HAP-1 (cell line): ENCODE measurements around the gene LKAAEAR1.

ENCODE experiments used
- DNase-seq, 2 experiments: peaks; one replicate each; pipeline ENCODE4 v3.0.0-alpha.2; 2016 to 2020; ENCODE audit warnings: low spot score in 2 of 2
- H3K27me3 ChIP-seq: fragments of 250-450 bp; sonication (Bioruptor Pico); 2 replicates; pipeline ENCODE4 v1.5.1; 2020; ENCODE audit warnings: low read depth, mild to moderate bottlenecking, moderate library complexity
- H3K36me3 ChIP-seq: fragments of 250-450 bp; sonication (Bioruptor Pico); replicated peaks from 2 replicates; pipeline ENCODE4 v1.5.1; 2020; ENCODE audit warnings: mild to moderate bottlenecking
- H3K4me1 ChIP-seq: fragments of 250-450 bp; sonication (Bioruptor Pico); 2 replicates; pipeline ENCODE4 v1.5.1; 2020; ENCODE audit warnings: mild to moderate bottlenecking
- H3K4me3 ChIP-seq: fragments of 250-450 bp; sonication (Bioruptor Pico); 2 replicates; pipeline ENCODE4 v1.5.1; 2020; ENCODE audit warnings: mild to moderate bottlenecking, moderate library complexity
- H3K9me3 ChIP-seq: fragments of 250-450 bp; sonication (Bioruptor Pico); 2 replicates; pipeline ENCODE4 v1.5.1; 2020; ENCODE audit warnings: mild to moderate bottlenecking, moderate library complexity
- in situ Hi-C: fragments of 300-500 bp; cut with MboI; formaldehyde crosslinking; loops from 3 replicates; pipeline ENCODE4 v1.14.3; 2020; ENCODE audit warnings: low sequenced_read_pairs, inconsistent platforms, mixed read lengths

Gene LKAAEAR1

GRCh38 chr20:64106435-64106961 lies 22.3 kb upstream of the LKAAEAR1 start:
- H3K4me1 ChIP-seq: peaks cover 5% of the 10 kb centered on the region; the same call in 1 of the 2 replicates
- H3K27me3 ChIP-seq: no peaks in the 10 kb centered on the region
- H3K9me3 ChIP-seq: no peaks in the 10 kb centered on the region
- DNase-seq: no peak
- in situ Hi-C loops: no loop called here
- no peak overlapping the region for H3K4me3 ChIP-seq
- no peaks in the 10 kb centered on the region for H3K36me3 ChIP-seq

- no peak for DNase-seq
- in situ Hi-C loops: no loop called here
- no peaks in the 10 kb centered on the region for H3K27me3 ChIP-seq
- peaks cover 5% of the 10 kb centered on the region; the same call in 1 of the 2 replicates for H3K4me1 ChIP-seq
- no peak overlapping the region for H3K4me3 ChIP-seq
- H3K9me3 ChIP-seq: no peaks in the 10 kb centered on the region
- H3K36me3 ChIP-seq: no peaks in the 10 kb centered on the region
Observed at GRCh38 chr20:64105846-64106434, 21.7 kb upstream of the LKAAEAR1 start.

GRCh38 chr20:64104667-64105451 lies 20.7 kb upstream of the LKAAEAR1 start:
- H3K36me3 ChIP-seq: no peaks in the 10 kb centered on the region
- no peak for DNase-seq
- H3K4me1 ChIP-seq: peaks cover 5% of the 10 kb centered on the region; the same call in 1 of the 2 replicates
- no peaks in the 10 kb centered on the region for H3K27me3 ChIP-seq
- no peaks in the 10 kb centered on the region for H3K9me3 ChIP-seq
- H3K4me3 ChIP-seq: no peak overlapping the region
- in situ Hi-C loops: no loop called here

- Histone ChIP-seq H3K36me3 (no peaks in the 10 kb centered on the region), H3K4me1 (peaks cover 5% of the 10 kb centered on the region; the same call in 1 of the 2 replicates), H3K4me3 (no peak overlapping the region), H3K27me3 (no peaks in the 10 kb centered on the region), H3K9me3 (no peaks in the 10 kb centered on the region)
- no peak for DNase-seq
- in situ Hi-C loops: no loop called here
Observed at GRCh38 chr20:64103871-64104666, 19.9 kb upstream of the LKAAEAR1 start.

- Histone ChIP-seq H3K4me1 (peaks cover 5% of the 10 kb centered on the region; the same call in 1 of the 2 replicates), H3K36me3 (no peaks in the 10 kb centered on the region), H3K27me3 (no peaks in the 10 kb centered on the region), H3K4me3 (peak overlapping the region; percentile 56), H3K9me3 (no peaks in the 10 kb centered on the region)
- DNase-seq: peak; percentile 52 to 73
- in situ Hi-C loops: no loop called here
Observed at GRCh38 chr20:64102647-64103354, 18.6 kb upstream of the LKAAEAR1 start.

GRCh38 chr20:64101731-64102621 lies 17.8 kb upstream of the LKAAEAR1 start:
- Histone ChIP-seq H3K4me3 (peak overlapping the region; percentile 56), H3K9me3 (no peaks in the 10 kb centered on the region), H3K36me3 (no peaks in the 10 kb centered on the region), H3K27me3 (no peaks in the 10 kb centered on the region), H3K4me1 (peaks cover 5% of the 10 kb centered on the region; the same call in 1 of the 2 replicates)
- in situ Hi-C loops: no loop called here
- peak; percentile 53 to 89 for DNase-seq

GRCh38 chr20:64100946-64101688 lies 16.9 kb upstream of the LKAAEAR1 start:
- H3K36me3 ChIP-seq: no peaks in the 10 kb centered on the region
- H3K9me3 ChIP-seq: no peaks in the 10 kb centered on the region
- no peak overlapping the region for H3K4me3 ChIP-seq
- in situ Hi-C loops: no loop called here
- no peaks in the 10 kb centered on the region for H3K27me3 ChIP-seq
- H3K4me1 ChIP-seq: peaks cover 5% of the 10 kb centered on the region; the same call in 1 of the 2 replicates
- no peak for DNase-seq

- in situ Hi-C loops: no loop called here
- H3K4me3 ChIP-seq: no peak overlapping the region
- no peaks in the 10 kb centered on the region for H3K27me3 ChIP-seq
- no peak for DNase-seq
- H3K36me3 ChIP-seq: no peaks in the 10 kb centered on the region
- H3K9me3 ChIP-seq: no peaks in the 10 kb centered on the region
- peaks cover 5% of the 10 kb centered on the region; the same call in 1 of the 2 replicates for H3K4me1 ChIP-seq
Observed at GRCh38 chr20:64100566-64100888, 16.3 kb upstream of the LKAAEAR1 start.

GRCh38 chr20:64099880-64100565 lies 15.8 kb upstream of the LKAAEAR1 start:
- H3K36me3 ChIP-seq: no peaks in the 10 kb centered on the region
- no peak overlapping the region for H3K4me3 ChIP-seq
- H3K9me3 ChIP-seq: no peaks in the 10 kb centered on the region
- H3K4me1 ChIP-seq: peaks cover 5% of the 10 kb centered on the region; the same call in 1 of the 2 replicates
- H3K27me3 ChIP-seq: no peaks in the 10 kb centered on the region
- in situ Hi-C loops: no loop called here
- DNase-seq: no peak

- DNase-seq: no peak
- in situ Hi-C loops: no loop called here
- no peak overlapping the region for H3K4me3 ChIP-seq
Observed at GRCh38 chr20:64099086-64099786, 15.0 kb upstream of the LKAAEAR1 start.

GRCh38 chr20:64098471-64099013 lies 14.3 kb upstream of the LKAAEAR1 start:
- DNase-seq: no peak
- H3K27me3 ChIP-seq: no peaks in the 10 kb centered on the region
- in situ Hi-C loops: no loop called here

More at GRCh38 chr20:64099086-64099786, 15.0 kb upstream of the LKAAEAR1 start:
- H3K9me3 ChIP-seq: no peaks in the 10 kb centered on the region
- H3K27me3 ChIP-seq: no peaks in the 10 kb centered on the region
- H3K36me3 ChIP-seq: no peaks in the 10 kb centered on the region
- H3K4me1 ChIP-seq: peaks cover 5% of the 10 kb centered on the region; the same call in 1 of the 2 replicates

More at GRCh38 chr20:64098471-64099013, 14.3 kb upstream of the LKAAEAR1 start:
- Histone ChIP-seq H3K4me1 (peaks cover 5% of the 10 kb centered on the region; the same call in 1 of the 2 replicates), H3K4me3 (no peak overlapping the region), H3K9me3 (no peaks in the 10 kb centered on the region), H3K36me3 (no peaks in the 10 kb centered on the region)
